Measurements from ENCODE around the gene THAP10. TPM values are rescaled to one million over a fixed set of nuclear protein-coding genes. Genes with fewer than 3 reads are reported as not detected.

THAP10 gene
- total RNA-seq, 1 experiment from 2014 or later, result 4.0 TPM

DNA sequence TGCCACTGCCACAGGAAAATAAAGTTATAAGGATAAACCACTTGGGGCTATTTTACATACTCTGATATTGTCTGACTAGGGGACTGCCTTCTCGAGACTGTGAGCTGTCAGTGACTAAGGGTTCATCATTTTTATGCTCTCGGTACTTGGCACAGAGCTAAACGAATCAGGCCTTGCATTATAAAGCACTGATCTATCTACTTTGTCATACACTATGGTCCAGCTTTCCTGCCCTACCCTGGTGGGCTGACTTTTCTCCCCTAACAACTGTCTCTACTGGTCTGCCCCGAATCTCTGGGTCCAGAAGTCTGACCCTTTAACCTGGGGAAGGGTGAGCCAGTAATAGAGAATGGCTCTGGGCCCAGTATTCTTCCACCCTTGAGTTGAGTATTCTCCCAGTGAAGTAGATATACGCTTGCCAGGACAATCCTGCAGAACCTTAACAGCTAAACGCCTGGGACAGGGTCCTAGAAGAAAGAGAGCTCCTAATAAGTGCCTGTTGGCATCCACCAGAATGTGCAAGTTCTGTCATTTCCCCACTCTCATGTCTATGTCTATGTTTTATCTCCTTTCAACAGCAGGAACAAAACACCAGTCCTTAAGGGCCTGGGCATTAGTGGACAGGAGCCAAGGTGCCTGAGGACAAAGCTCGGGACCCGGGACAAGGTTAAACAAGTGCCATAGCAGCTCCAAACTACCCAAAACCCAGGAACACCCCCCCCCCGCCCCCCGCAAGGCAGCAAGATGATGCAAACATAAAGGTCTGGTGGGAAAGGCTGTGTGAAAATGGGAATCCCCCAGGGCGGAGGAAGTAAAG is 39.5 kb downstream of the THAP10 start:
- TF ChIP-seq, protein P1, sequence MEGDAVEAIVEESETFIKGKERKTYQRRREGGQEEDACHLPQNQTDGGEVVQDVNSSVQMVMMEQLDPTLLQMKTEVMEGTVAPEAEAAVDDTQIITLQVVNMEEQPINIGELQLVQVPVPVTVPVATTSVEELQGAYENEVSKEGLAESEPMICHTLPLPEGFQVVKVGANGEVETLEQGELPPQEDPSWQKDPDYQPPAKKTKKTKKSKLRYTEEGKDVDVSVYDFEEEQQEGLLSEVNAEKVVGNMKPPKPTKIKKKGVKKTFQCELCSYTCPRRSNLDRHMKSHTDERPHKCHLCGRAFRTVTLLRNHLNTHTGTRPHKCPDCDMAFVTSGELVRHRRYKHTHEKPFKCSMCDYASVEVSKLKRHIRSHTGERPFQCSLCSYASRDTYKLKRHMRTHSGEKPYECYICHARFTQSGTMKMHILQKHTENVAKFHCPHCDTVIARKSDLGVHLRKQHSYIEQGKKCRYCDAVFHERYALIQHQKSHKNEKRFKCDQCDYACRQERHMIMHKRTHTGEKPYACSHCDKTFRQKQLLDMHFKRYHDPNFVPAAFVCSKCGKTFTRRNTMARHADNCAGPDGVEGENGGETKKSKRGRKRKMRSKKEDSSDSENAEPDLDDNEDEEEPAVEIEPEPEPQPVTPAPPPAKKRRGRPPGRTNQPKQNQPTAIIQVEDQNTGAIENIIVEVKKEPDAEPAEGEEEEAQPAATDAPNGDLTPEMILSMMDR (IDR thresholded peaks at IDR 0.05; ENCODE audit: unreplicated experiment), result no peak
- Mint-ChIP-seq H3K9me3 (ENCODE audit: unreplicated experiment) (no peaks in the 10 kb centered on the region), H3K4me1 (ENCODE audit: insufficient read depth, unreplicated experiment) (peaks cover 32% of the 10 kb centered on the region), H3K27ac (ENCODE audit: low read depth, unreplicated experiment) (peak overlapping the region; percentile 65), H3K27me3 (ENCODE audit: insufficient read depth, unreplicated experiment) (no peaks in the 10 kb centered on the region), H3K36me3 (ENCODE audit: insufficient read depth, unreplicated experiment) (peaks cover 15% of the 10 kb centered on the region), H3K4me3 (ENCODE audit: unreplicated experiment) (peak overlapping the region; percentile 83)
- ChIA-PET CTCF (interaction anchor here (0.6 to 4.8 kb wide), 8 partner anchors 13 to 289 kb away, joined by 3 to 30 read pairs (median 5); no protein-coding TSS in a partner anchor), POLR2A (interaction anchor here (0.5 to 4.3 kb wide), 10 partner anchors 11 to 348 kb away, joined by 3 to 20 read pairs (median 4); no protein-coding TSS in a partner anchor)
- TSS peak; percentile 35 for BruUV-seq (replicated peaks)
- peak; percentile 37 for DNase-seq (ENCODE audit: unreplicated experiment)
- intact Hi-C loops (cut with micrococcal nuclease), result no loop called here

DNA sequence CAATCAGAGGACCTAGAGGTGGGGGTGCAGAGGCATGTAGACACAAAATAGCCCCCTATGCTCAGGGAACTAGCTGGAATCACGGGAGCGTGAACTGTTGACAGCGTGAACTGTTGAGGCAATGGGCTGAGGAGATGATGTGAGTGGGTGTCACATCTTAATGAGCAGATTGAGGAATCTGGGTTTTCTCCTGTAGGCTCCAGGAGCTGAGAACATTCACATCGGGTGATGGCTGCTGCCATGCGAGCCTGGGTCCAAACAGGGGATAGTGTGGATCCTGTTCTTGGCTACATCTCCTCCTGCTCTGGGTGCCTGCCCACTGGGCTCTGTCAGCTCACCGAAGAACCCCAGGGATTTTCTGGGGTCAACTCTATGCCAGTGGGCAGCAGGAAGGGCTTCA is 40.3 kb downstream of the THAP10 start:
- Mint-ChIP-seq H3K27me3 (ENCODE audit: insufficient read depth, unreplicated experiment) (no peaks in the 10 kb centered on the region), H3K36me3 (ENCODE audit: insufficient read depth, unreplicated experiment) (peaks cover 17% of the 10 kb centered on the region), H3K27ac (ENCODE audit: low read depth, unreplicated experiment) (peak overlapping the region; percentile 65), H3K9me3 (ENCODE audit: unreplicated experiment) (no peaks in the 10 kb centered on the region), H3K4me3 (ENCODE audit: unreplicated experiment) (no peak overlapping the region), H3K4me1 (ENCODE audit: insufficient read depth, unreplicated experiment) (peaks cover 27% of the 10 kb centered on the region)
- BruUV-seq (replicated peaks), result no TSS peak
- CTCF ChIA-PET, result interaction anchor here (0.9 to 4.8 kb wide), 5 partner anchors 17 to 41 kb away, joined by 3 to 30 read pairs (median 8); no protein-coding TSS in a partner anchor
- POLR2A ChIA-PET, result interaction anchor here (0.5 to 4.3 kb wide), 7 partner anchors 10 to 157 kb away, joined by 3 to 20 read pairs (median 5); no protein-coding TSS in a partner anchor
- DNase-seq (ENCODE audit: unreplicated experiment), result no peak
- intact Hi-C loops (cut with micrococcal nuclease), result no loop called here
- TF ChIP-seq, protein P1 (IDR thresholded peaks at IDR 0.05; ENCODE audit: unreplicated experiment), result no peak

DNA sequence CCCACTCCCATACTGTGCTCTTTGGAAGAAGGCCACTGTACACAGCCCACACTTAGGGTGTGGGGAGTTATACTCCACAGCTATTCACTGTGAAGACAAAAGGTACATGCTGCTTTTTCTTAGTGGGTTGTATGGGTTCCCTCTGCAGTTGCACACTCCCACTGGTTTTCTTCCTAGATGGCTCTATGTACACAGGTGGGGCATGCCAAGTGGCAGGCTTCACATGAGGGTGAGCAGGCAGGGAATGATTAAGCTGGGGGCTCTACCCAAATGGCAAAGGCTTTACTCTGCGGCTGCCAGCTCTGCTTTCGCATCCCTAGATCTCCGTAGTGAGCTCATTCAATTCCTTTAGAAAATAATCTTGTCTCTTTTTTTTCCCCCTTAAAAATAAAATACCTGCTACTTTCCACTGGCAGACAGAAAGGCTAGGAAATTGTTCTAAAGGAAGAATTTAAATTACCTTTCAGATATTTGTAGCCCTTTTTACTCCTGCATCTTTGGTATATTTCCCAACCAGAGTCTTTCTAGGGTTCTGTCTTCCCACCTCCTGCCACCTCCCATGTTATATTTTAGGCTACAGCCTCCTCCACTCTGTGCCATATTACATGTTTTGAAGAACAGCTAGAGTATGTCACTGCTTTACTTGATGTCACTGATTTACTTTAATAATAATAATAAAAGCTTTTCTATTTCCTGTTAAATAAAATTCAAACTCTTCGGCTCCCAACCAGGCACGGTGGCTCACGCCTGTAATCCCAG is 46.5 kb downstream of the THAP10 start:
- Mint-ChIP-seq H3K27ac (ENCODE audit: low read depth, unreplicated experiment) (no peak overlapping the region), H3K4me3 (ENCODE audit: unreplicated experiment) (no peak overlapping the region), H3K4me1 (ENCODE audit: insufficient read depth, unreplicated experiment) (no peaks in the 10 kb centered on the region), H3K9me3 (ENCODE audit: unreplicated experiment) (peaks cover 13% of the 10 kb centered on the region), H3K36me3 (ENCODE audit: insufficient read depth, unreplicated experiment) (peaks cover 15% of the 10 kb centered on the region), H3K27me3 (ENCODE audit: insufficient read depth, unreplicated experiment) (no peaks in the 10 kb centered on the region)
- DNase-seq (ENCODE audit: unreplicated experiment), result no peak
- intact Hi-C loops (cut with micrococcal nuclease), result no loop called here
- ChIA-PET CTCF (interaction anchor here (3.5 kb wide), 1 partner anchor 21 kb away, joined by 17 read pairs; no protein-coding TSS in a partner anchor), POLR2A (interaction anchor here (1.0 kb wide), 1 partner anchor 16 kb away, joined by 3 read pairs; no protein-coding TSS in a partner anchor)
- TF ChIP-seq, protein P1 (IDR thresholded peaks at IDR 0.05; ENCODE audit: unreplicated experiment), result no peak
- BruUV-seq (replicated peaks), result no TSS peak

DNA sequence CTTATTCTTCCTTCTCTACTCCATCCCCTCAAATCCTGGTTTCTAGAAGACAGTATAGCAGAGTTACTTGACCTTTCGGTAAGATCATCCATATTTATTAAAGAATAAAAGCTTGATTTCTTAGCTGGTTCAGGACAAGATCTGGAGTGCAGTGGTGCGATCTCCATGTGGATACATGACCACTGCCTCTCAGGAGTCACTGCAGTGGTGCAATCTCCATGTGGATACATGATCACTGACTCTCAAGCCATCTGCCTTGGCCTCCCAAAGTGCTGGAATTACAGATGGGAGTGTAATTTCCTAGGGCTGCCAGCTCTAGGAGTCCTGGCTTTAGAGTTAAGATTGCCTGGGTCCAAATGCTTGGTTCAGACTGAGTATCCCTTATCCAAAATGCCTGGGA is 54.8 kb downstream of the THAP10 start:
- ChIA-PET CTCF (interaction anchor here (3.0 kb wide), 1 partner anchor 13 kb away, joined by 10 read pairs; no protein-coding TSS in a partner anchor), POLR2A (no interaction called here)
- H3K4me1 Mint-ChIP-seq (ENCODE audit: insufficient read depth, unreplicated experiment), result peaks cover 13% of the 10 kb centered on the region
- no peak overlapping the region for H3K4me3 Mint-ChIP-seq (ENCODE audit: unreplicated experiment)
- BruUV-seq (replicated peaks), result no TSS peak
- DNase-seq (ENCODE audit: unreplicated experiment), result no peak
- no peaks in the 10 kb centered on the region for H3K27me3 Mint-ChIP-seq (ENCODE audit: insufficient read depth, unreplicated experiment)
- peaks cover 26% of the 10 kb centered on the region for H3K36me3 Mint-ChIP-seq (ENCODE audit: insufficient read depth, unreplicated experiment)
- peaks cover 15% of the 10 kb centered on the region for H3K9me3 Mint-ChIP-seq (ENCODE audit: unreplicated experiment)
- TF ChIP-seq, protein P1 (IDR thresholded peaks at IDR 0.05; ENCODE audit: unreplicated experiment), result no peak
- H3K27ac Mint-ChIP-seq (ENCODE audit: low read depth, unreplicated experiment), result no peak overlapping the region
- intact Hi-C loops (cut with micrococcal nuclease), result no loop called here

All from MCF 10A (cell line).